Epithelial cell of proximal tubule (primary cell): ENCODE data around the gene NSL1. TPM values are rescaled to one million over a fixed set of nuclear protein-coding genes. Genes with fewer than 3 reads are reported as not detected.
A peak's percentile ranks its signal among the peaks of the same experiment; 100 is the strongest.
"Not testable (repeated sequence)": the region's sequence is repeated elsewhere in the genome, so short reads cannot be mapped to it uniquely, and the experiment has no call there.

ENCODE experiments used
- DNase-seq: peaks from one replicate; pipeline ENCODE4 v3.0.0-alpha.2; 2011; ENCODE audit warnings: low read depth
- H3K4me3 ChIP-seq: 2 replicates; pipeline ENCODE4 v1.5.1; 2011; ENCODE audit warnings: low read depth, mild to moderate bottlenecking, low read length
- total RNA-seq: library from RNA; depleted of rRNA; stranded (reverse); fragments of >200 nt; gene quantifications from 2 replicates; pipeline ENCODE4 v1.2.3, GENCODE V29; 2015
- TF ChIP-seq, protein P1 (sequence below): conservative IDR thresholded peaks from 2 replicates; pipeline ENCODE4 v1.5.1; 2012; ENCODE audit warnings: low read depth, mild to moderate bottlenecking, low read length

NSL1 gene
- total RNA-seq, 1 donor from 2014 or later, result 31.2 TPM

GRCh38 chr1:212737559-212737958 lies 54.0 kb downstream of the NSL1 start:
- no peak overlapping the region for H3K4me3 ChIP-seq
- no peak for DNase-seq
- TF ChIP-seq, protein P1, sequence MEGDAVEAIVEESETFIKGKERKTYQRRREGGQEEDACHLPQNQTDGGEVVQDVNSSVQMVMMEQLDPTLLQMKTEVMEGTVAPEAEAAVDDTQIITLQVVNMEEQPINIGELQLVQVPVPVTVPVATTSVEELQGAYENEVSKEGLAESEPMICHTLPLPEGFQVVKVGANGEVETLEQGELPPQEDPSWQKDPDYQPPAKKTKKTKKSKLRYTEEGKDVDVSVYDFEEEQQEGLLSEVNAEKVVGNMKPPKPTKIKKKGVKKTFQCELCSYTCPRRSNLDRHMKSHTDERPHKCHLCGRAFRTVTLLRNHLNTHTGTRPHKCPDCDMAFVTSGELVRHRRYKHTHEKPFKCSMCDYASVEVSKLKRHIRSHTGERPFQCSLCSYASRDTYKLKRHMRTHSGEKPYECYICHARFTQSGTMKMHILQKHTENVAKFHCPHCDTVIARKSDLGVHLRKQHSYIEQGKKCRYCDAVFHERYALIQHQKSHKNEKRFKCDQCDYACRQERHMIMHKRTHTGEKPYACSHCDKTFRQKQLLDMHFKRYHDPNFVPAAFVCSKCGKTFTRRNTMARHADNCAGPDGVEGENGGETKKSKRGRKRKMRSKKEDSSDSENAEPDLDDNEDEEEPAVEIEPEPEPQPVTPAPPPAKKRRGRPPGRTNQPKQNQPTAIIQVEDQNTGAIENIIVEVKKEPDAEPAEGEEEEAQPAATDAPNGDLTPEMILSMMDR, result no peak

GRCh38 chr1:212733109-212733508 lies 58.5 kb downstream of the NSL1 start:
- TF ChIP-seq, protein P1, result no peak
- H3K4me3 ChIP-seq, result no peak overlapping the region
- no peak for DNase-seq

- DNase-seq, result no peak
- TF ChIP-seq, protein P1, result no peak
- H3K4me3 ChIP-seq, result no peak overlapping the region
Measured at GRCh38 chr1:212731630-212732029, 59.9 kb downstream of the NSL1 start.

DNA sequence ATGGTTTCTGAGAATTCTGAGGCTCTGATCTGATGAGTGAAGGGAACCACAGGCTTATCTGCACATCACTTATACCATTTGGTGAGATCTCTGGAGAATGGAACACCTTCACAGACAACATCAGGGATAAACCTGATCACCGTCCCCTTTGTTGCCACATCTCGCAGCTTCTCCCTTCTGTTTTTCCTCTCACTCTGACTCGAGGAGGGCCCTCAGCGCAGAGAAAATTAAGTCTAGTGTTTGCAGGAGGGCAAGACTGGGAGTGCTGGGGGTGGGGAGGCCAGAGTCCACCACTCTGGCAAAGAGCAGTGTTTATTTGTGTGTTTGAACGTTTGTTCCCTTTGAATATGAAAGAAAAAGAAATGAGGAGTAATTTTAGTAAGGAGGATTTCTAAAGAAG lies 63.0 kb downstream of the NSL1 start:
- no peak overlapping the region for H3K4me3 ChIP-seq
- no peak for DNase-seq
- TF ChIP-seq, protein P1, result no peak

DNA sequence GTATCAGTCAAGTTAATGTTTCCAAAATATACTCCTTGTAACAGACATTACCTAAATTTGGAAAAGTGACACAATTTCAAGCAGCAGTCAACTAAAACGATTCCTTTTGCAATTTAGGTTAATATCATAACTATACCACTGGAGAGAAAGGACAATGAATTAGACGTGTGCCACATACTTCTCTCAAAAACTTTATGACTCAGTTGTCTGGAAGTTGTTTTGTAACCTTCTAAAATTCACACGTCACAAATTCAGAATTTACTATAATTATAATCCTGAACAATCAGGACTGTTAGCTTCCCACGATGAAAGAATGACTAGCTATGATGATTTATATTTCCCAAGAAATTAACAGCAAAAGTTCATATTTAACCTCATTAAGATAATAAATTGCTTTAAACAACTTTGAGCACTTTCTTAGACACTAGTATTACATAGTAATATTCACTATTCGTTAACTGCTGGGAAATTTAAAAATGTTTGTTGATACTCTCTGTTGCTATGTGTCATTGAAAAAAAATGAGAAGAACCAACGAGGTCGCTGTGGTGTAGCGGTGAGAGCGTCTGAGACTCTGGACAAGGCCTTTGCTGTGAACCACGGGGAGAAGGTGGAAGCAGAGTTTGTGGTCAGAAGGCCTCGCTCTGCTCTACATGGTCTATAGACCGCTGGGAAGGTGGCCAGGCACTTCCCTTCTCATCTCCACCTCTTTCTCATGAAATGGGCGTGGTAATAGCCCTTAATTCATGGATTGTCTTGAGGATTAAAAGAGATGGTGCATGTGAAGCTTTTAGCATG lies 64.0 kb downstream of the NSL1 start:
- no peak overlapping the region for H3K4me3 ChIP-seq
- TF ChIP-seq, protein P1, result no peak
- peak; percentile 32 for DNase-seq

GRCh38 chr1:212724679-212725078 lies 66.9 kb downstream of the NSL1 start:
- not testable (repeated sequence) for H3K4me3 ChIP-seq, DNase-seq

DNA sequence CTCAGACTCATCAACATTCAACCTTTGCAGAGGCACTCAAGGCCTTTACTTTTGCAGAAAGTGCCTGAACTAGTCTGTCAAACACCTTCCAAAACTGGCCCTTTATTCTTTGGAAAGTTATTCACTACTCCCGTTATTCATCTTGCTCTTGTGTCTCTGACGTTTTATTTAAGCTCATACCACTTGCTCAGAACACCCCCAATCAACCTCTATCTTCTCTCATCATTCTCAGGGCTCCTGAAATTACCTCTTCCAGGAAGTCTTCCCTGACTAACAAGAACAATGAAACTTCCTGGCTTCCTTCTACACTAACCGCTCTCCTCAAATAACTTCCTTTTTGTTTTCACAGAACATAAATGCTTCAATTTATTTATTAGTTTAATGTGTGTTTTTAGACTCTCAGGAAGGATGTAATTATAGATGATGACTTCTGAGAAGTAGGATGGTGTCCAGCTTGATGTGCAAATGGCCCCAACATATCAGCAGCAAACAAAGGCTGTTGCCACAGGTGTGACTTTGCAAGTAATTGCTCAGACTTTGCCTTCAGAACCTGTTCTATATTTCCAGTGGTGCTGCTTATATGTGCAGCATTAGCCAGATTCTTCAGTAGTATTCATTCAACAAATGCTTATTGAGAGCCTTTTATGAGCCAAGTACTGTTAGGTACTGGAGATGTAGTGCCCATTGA lies 69.2 kb downstream of the NSL1 start:
- no peak overlapping the region for H3K4me3 ChIP-seq
- TF ChIP-seq, protein P1, result no peak
- no peak for DNase-seq
